Measurements from ENCODE around the gene DRC3. TPM values are rescaled to one million over a fixed set of nuclear protein-coding genes. Genes with fewer than 3 reads are reported as not detected.
"Not testable (repeated sequence)": the region's sequence is repeated elsewhere in the genome, so short reads cannot be mapped to it uniquely, and the experiment has no call there.

Gene DRC3
- total RNA-seq, 1 donor from 2014 or later = under 0.01 TPM

- TF ChIP-seq CTCF (IDR thresholded peaks at IDR 0.05; ENCODE audit: insufficient read depth, low read length, severe bottlenecking) = no peak
- Histone ChIP-seq H3K27me3 (ENCODE audit: control insufficient read depth, insufficient read depth, low read length) (no peaks in the 10 kb centered on the region), H3K4me3 (ENCODE audit: low read depth, low read length) (no peak overlapping the region), H3K36me3 (ENCODE audit: control insufficient read depth, insufficient read depth, low read length) (no peaks in the 10 kb centered on the region)
- DNase-seq (ENCODE audit: low read depth) = peak; percentile 25
- FAIRE-seq = peak; percentile 28
These were observed 17.6 kb downstream of the DRC3 start for GRCh38 chr17:17990282-17990681.

GRCh38 chr17:17993366-17993765, 20.7 kb downstream of the DRC3 start:
- no peak overlapping the region for H3K4me3 ChIP-seq (ENCODE audit: low read depth, low read length)
- no peaks in the 10 kb centered on the region for H3K36me3 ChIP-seq (ENCODE audit: control insufficient read depth, insufficient read depth, low read length)
- FAIRE-seq = no peak
- TF ChIP-seq CTCF (IDR thresholded peaks at IDR 0.05; ENCODE audit: insufficient read depth, low read length, severe bottlenecking) = no peak
- no peak for DNase-seq (ENCODE audit: low read depth)
- H3K27me3 ChIP-seq (ENCODE audit: control insufficient read depth, insufficient read depth, low read length) = no peaks in the 10 kb centered on the region

- H3K27me3 ChIP-seq (ENCODE audit: control insufficient read depth, insufficient read depth, low read length) = no peaks in the 10 kb centered on the region
- no peak for TF ChIP-seq CTCF (IDR thresholded peaks at IDR 0.05; ENCODE audit: insufficient read depth, low read length, severe bottlenecking)
- no peak for DNase-seq (ENCODE audit: low read depth)
- no peak for FAIRE-seq
- no peaks in the 10 kb centered on the region for H3K36me3 ChIP-seq (ENCODE audit: control insufficient read depth, insufficient read depth, low read length)
- H3K4me3 ChIP-seq (ENCODE audit: low read depth, low read length) = no peak overlapping the region
These were observed 21.2 kb downstream of the DRC3 start for GRCh38 chr17:17993852-17994251.

- Histone ChIP-seq H3K27me3 (ENCODE audit: control insufficient read depth, insufficient read depth, low read length) (no peaks in the 10 kb centered on the region), H3K36me3 (ENCODE audit: control insufficient read depth, insufficient read depth, low read length) (no peaks in the 10 kb centered on the region), H3K4me3 (ENCODE audit: low read depth, low read length) (no peak overlapping the region)
- DNase-seq (ENCODE audit: low read depth) (no peak), FAIRE-seq (no peak)
- peak; percentile 31 for TF ChIP-seq CTCF (IDR thresholded peaks at IDR 0.05; ENCODE audit: insufficient read depth, low read length, severe bottlenecking)
These were observed 21.8 kb downstream of the DRC3 start for GRCh38 chr17:17994271-17995069.

GRCh38 chr17:17995887-17996286, 23.2 kb downstream of the DRC3 start:
- FAIRE-seq; DNase-seq (ENCODE audit: low read depth); H3K4me3 ChIP-seq (ENCODE audit: low read depth, low read length); H3K27me3 ChIP-seq (ENCODE audit: control insufficient read depth, insufficient read depth, low read length); H3K36me3 ChIP-seq (ENCODE audit: control insufficient read depth, insufficient read depth, low read length): not testable (repeated sequence)

- TF ChIP-seq CTCF (IDR thresholded peaks at IDR 0.05; ENCODE audit: insufficient read depth, low read length, severe bottlenecking) = no peak
- H3K36me3 ChIP-seq (ENCODE audit: control insufficient read depth, insufficient read depth, low read length) = no peaks in the 10 kb centered on the region
- FAIRE-seq (no peak), DNase-seq (ENCODE audit: low read depth) (no peak)
- H3K27me3 ChIP-seq (ENCODE audit: control insufficient read depth, insufficient read depth, low read length) = no peaks in the 10 kb centered on the region
- H3K4me3 ChIP-seq (ENCODE audit: low read depth, low read length) = no peak overlapping the region
These were observed 26.3 kb downstream of the DRC3 start for GRCh38 chr17:17998934-17999333.

All from bronchial epithelial cell (primary cell).